ENCODE measurements around the gene ZDHHC1. TPM values are rescaled to one million over a fixed set of nuclear protein-coding genes. Genes with fewer than 3 reads are reported as not detected.

Gene ZDHHC1
- total and polyA plus RNA-seq, 2 of the 13 experiments (the other 11 are each of a cell fraction or from before 2014, with no cell fraction given) = 0.51 to 1.1 TPM

GRCh38 chr16:67430977-67431774 is 14.9 kb upstream of the ZDHHC1 start, which contains the start of gene HSD11B2 (continued):
- TF ChIP-seq PRDM15 (CRISPR knock-in tag; IDR thresholded peaks at IDR 0.05) (peak; percentile 44; the same call in 1 of the 2 replicates), BATF2 (CRISPR knock-in tag; IDR thresholded peaks at IDR 0.05) (no peak), HOXA7 (CRISPR knock-in tag; IDR thresholded peaks at IDR 0.05) (no peak), ZNF703 (CRISPR knock-in tag; IDR thresholded peaks at IDR 0.05; ENCODE audit: borderline replicate concordance) (no peak), RFXAP (CRISPR knock-in tag; IDR thresholded peaks at IDR 0.05; ENCODE audit: borderline replicate concordance) (no peak), CCDC6 (CRISPR knock-in tag; IDR thresholded peaks at IDR 0.05) (peak; percentile 22; the same call in 1 of the 2 replicates), ZBTB39 (CRISPR knock-in tag; IDR thresholded peaks at IDR 0.05) (0 out of 2 replicates have a peak, but pooled peaks have one; percentile 24), NR2F2 (IDR thresholded peaks at IDR 0.05; ENCODE audit: borderline replicate concordance, low read depth) (no peak), SP140L (CRISPR knock-in tag; IDR thresholded peaks at IDR 0.05; ENCODE audit: borderline replicate concordance) (no peak), DNMT3B (CRISPR knock-in tag; conservative IDR thresholded peaks at IDR 0.05) (no peak), FOXO4 (CRISPR knock-in tag; conservative IDR thresholded peaks at IDR 0.05) (no peak), CENPT (CRISPR knock-in tag; IDR thresholded peaks at IDR 0.05; ENCODE audit: low read depth) (no peak), CHCHD3 (CRISPR knock-in tag; IDR thresholded peaks at IDR 0.05) (peak; percentile 73; the same call in 1 of the 2 replicates), TRAFD1 (CRISPR knock-in tag; IDR thresholded peaks at IDR 0.05; ENCODE audit: borderline replicate concordance) (no peak), ZBTB7A (CRISPR knock-in tag; IDR thresholded peaks at IDR 0.05) (no peak), LBX2 (CRISPR knock-in tag; IDR thresholded peaks at IDR 0.05; ENCODE audit: borderline replicate concordance) (0 out of 2 replicates have a peak, but pooled peaks have one; percentile 39), ZNF576 (CRISPR knock-in tag; IDR thresholded peaks at IDR 0.05) (no peak)

Measured in HepG2 (cell line).